ENCODE measurements around the gene SMKR1. TPM values are rescaled to one million over a fixed set of nuclear protein-coding genes. Genes with fewer than 3 reads are reported as not detected.
"Not testable (repeated sequence)": the region's sequence is repeated elsewhere in the genome, so short reads cannot be mapped to it uniquely, and the experiment has no call there.

The SMKR1 gene
- total RNA-seq, 1 experiment from 2014 or later: 8.9 TPM

DNA sequence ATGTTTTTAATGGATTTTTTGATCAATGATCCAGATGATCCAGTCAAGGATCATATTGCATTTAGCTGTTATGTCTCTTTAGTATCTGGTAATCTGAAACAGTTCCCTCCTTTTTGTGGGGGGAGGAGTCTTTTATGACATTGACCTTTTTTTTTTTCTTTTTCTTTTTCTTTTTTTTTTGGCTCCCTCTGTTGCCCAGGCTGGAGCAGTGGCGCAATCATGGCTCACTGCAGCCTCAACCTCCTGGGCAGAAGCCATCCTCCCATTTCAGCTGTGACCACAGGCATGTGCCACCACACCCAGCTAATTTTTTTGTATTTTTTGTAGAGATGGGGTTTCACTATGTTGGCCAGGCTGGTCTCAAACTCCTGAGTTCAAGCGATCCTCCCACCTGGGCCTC lies 22.1 kb downstream of the SMKR1 start:
- intact Hi-C loops (cut with micrococcal nuclease): loop anchor here (5.0 kb wide), 1 partner anchor 83 kb away; no protein-coding TSS in a partner anchor
- DNase-seq (ENCODE audit: low read depth, low spot score): peak; percentile 34
- Histone ChIP-seq H3K4me2 (ENCODE audit: low read length) (peak overlapping the region; percentile 24), H2AFZ (ENCODE audit: low read depth, low read length, poor library complexity, severe bottlenecking) (peak overlapping the region; percentile 94), H3K4me1 (ENCODE audit: control insufficient read depth in 1 of 2, insufficient read depth in 2 of 2, low read length in 2 of 2) (peaks cover 6 to 16% of the 10 kb centered on the region in 2 experiments)
- ATAC-seq: peak; percentile 86
- BruUV-seq (replicated peaks); H3K27me3 ChIP-seq (ENCODE audit: insufficient read depth, low read length); H3K79me2 ChIP-seq (ENCODE audit: insufficient read depth, low read length); H3K36me3 ChIP-seq (ENCODE audit: control insufficient read depth in 1 of 2, insufficient read depth in 2 of 2, low read length in 2 of 2); RAD21 ChIA-PET (ENCODE audit: low non-redundant PET in 1 of 2, low total read pairs in 2 of 2, uncharacterized antibody in 2 of 2, unreplicated experiment in 2 of 2); H3K9me3 ChIP-seq (ENCODE audit: control insufficient read depth in 1 of 2, insufficient read depth in 1 of 2, low read depth in 1 of 2, low read length in 2 of 2); H4K20me1 ChIP-seq (ENCODE audit: insufficient read depth); H3K9me2 ChIP-seq (ENCODE audit: insufficient read depth); H3K27ac ChIP-seq (ENCODE audit: low read depth, low read length); POLR2A ChIA-PET; H3K9ac ChIP-seq (ENCODE audit: low read length); H3K4me3 ChIP-seq (replicated peaks in 1 of 2; ENCODE audit: low read depth in 1 of 2, low read length in 2 of 2): not testable (repeated sequence)
- CTCF ChIA-PET: interaction anchor here (0.6 kb wide), 1 partner anchor 182 kb away, joined by 4 read pairs; no protein-coding TSS in a partner anchor
- TF ChIP-seq RAD21 (IDR thresholded peaks at IDR 0.05; ENCODE audit: low read depth) (peak; percentile 28; the same call in 1 of the 2 replicates), SP1 (IDR thresholded peaks at IDR 0.05; ENCODE audit: low read depth) (peak; percentile 23; the same call in 1 of the 2 replicates), CEBPB (IDR thresholded peaks at IDR 0.05; ENCODE audit: low read depth) (peak; percentile 88)
- TF ChIP-seq, protein P1, sequence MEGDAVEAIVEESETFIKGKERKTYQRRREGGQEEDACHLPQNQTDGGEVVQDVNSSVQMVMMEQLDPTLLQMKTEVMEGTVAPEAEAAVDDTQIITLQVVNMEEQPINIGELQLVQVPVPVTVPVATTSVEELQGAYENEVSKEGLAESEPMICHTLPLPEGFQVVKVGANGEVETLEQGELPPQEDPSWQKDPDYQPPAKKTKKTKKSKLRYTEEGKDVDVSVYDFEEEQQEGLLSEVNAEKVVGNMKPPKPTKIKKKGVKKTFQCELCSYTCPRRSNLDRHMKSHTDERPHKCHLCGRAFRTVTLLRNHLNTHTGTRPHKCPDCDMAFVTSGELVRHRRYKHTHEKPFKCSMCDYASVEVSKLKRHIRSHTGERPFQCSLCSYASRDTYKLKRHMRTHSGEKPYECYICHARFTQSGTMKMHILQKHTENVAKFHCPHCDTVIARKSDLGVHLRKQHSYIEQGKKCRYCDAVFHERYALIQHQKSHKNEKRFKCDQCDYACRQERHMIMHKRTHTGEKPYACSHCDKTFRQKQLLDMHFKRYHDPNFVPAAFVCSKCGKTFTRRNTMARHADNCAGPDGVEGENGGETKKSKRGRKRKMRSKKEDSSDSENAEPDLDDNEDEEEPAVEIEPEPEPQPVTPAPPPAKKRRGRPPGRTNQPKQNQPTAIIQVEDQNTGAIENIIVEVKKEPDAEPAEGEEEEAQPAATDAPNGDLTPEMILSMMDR (IDR thresholded peaks at IDR 0.05 in 2 of 3, conservative IDR thresholded peaks at IDR 0.05 in 1 of 3; ENCODE audit: borderline replicate concordance in 1 of 3, insufficient read depth in 1 of 3, low read depth in 2 of 3, low read length in 2 of 3): peak in 1 of 3 experiments; percentile 9; a peak in 1 of 6 replicates
- TF ChIP-seq, protein P2, sequence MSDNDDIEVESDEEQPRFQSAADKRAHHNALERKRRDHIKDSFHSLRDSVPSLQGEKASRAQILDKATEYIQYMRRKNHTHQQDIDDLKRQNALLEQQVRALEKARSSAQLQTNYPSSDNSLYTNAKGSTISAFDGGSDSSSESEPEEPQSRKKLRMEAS (IDR thresholded peaks at IDR 0.05): peak; percentile 31; the same call in 1 of the 2 replicates

DNA sequence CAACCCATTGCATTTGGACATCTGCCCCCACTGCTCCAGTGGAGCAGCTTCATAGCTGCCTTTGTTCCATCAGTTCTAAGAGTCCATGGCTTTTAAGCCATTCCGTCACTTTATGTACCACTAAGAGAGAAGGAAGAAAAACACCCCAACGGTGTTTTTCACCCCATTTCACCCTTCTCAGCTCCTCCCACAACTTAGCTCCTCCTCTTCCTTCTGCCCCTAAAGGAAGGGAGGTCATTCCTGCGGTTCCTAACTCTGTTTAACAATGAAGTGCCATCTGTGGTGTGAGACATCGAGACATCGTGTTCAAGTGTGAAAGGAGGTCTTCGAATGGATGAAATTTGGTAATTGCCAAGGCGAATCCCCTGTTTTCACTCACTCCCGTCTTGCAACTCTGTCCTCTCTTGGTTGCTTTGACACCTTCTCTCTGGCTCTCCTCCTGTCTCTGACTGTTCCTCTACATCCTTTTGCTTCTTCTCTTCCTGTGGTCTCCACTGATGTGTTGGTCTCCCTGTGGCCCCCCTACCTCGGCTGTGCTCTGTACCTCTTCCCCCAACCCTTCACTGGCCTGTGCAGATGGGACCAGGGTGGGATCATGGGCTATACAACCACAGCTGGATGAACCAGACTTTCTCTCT lies 23.0 kb downstream of the SMKR1 start:
- DNase-seq (ENCODE audit: low read depth, low spot score): no peak
- H3K4me3 ChIP-seq (replicated peaks in 1 of 2; ENCODE audit: low read depth in 1 of 2, low read length in 2 of 2): no peak overlapping the region
- CTCF ChIA-PET: no interaction called here
- H3K4me2 ChIP-seq (ENCODE audit: low read length): no peak overlapping the region
- H3K36me3 ChIP-seq (ENCODE audit: control insufficient read depth in 1 of 2, insufficient read depth in 2 of 2, low read length in 2 of 2): no peaks in the 10 kb centered on the region
- H3K9ac ChIP-seq (ENCODE audit: low read length): no peak overlapping the region
- intact Hi-C loops (cut with micrococcal nuclease): no loop called here
- no TSS peak for BruUV-seq (replicated peaks)
- no peak for ATAC-seq
- H4K20me1 ChIP-seq (ENCODE audit: insufficient read depth): no peaks in the 10 kb centered on the region
- H3K9me3 ChIP-seq (ENCODE audit: control insufficient read depth in 1 of 2, insufficient read depth in 1 of 2, low read depth in 1 of 2, low read length in 2 of 2): no peaks in the 10 kb centered on the region
- H3K79me2 ChIP-seq (ENCODE audit: insufficient read depth, low read length): no peaks in the 10 kb centered on the region
- peak overlapping the region; percentile 41 for H2AFZ ChIP-seq (ENCODE audit: low read depth, low read length, poor library complexity, severe bottlenecking)
- no peaks in the 10 kb centered on the region for H3K9me2 ChIP-seq (ENCODE audit: insufficient read depth)
- no peak overlapping the region for H3K27ac ChIP-seq (ENCODE audit: low read depth, low read length)
- no peaks in the 10 kb centered on the region for H3K27me3 ChIP-seq (ENCODE audit: insufficient read depth, low read length)
- POLR2A ChIA-PET: no interaction called here
- H3K4me1 ChIP-seq (ENCODE audit: control insufficient read depth in 1 of 2, insufficient read depth in 2 of 2, low read length in 2 of 2): peaks cover 6 to 24% of the 10 kb centered on the region in 2 experiments
- RAD21 ChIA-PET (ENCODE audit: low non-redundant PET in 1 of 2, low total read pairs in 2 of 2, uncharacterized antibody in 2 of 2, unreplicated experiment in 2 of 2): no interaction called here
- TF ChIP-seq JUND (IDR thresholded peaks at IDR 0.05) (no peak), YY1 (IDR thresholded peaks at IDR 0.05; ENCODE audit: extremely low read depth, insufficient replicate concordance, low read depth, low read length) (no peak), POLR2A (IDR thresholded peaks at IDR 0.05; ENCODE audit: borderline replicate concordance, extremely low read depth, insufficient read depth, insufficient read length) (no peak), ZFX (IDR thresholded peaks at IDR 0.05) (no peak), POLR2AphosphoS5 (IDR thresholded peaks at IDR 0.05; ENCODE audit: low read depth, low read length) (no peak), ZNF274 (IDR thresholded peaks at IDR 0.05; ENCODE audit: low read depth, low read length) (no peak), EZH2phosphoT487 (IDR thresholded peaks at IDR 0.05; ENCODE audit: borderline replicate concordance) (no peak), CEBPB (IDR thresholded peaks at IDR 0.05; ENCODE audit: low read depth) (no peak), SIN3A (IDR thresholded peaks at IDR 0.05; ENCODE audit: low read depth) (no peak)
- TF ChIP-seq, protein P3, sequence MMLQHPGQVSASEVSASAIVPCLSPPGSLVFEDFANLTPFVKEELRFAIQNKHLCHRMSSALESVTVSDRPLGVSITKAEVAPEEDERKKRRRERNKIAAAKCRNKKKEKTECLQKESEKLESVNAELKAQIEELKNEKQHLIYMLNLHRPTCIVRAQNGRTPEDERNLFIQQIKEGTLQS (IDR thresholded peaks at IDR 0.05): no peak
- TF ChIP-seq, protein P1 (IDR thresholded peaks at IDR 0.05 in 2 of 3, conservative IDR thresholded peaks at IDR 0.05 in 1 of 3; ENCODE audit: borderline replicate concordance in 1 of 3, insufficient read depth in 1 of 3, low read depth in 2 of 3, low read length in 2 of 3): no peak

All from HCT116 (cell line).